ENCODE results near the gene ZCCHC9. TPM values are rescaled to one million over a fixed set of nuclear protein-coding genes. Genes with fewer than 3 reads are reported as not detected.

Gene ZCCHC9
- total RNA-seq, 1 donor from 2014 or later = 13.9 TPM

- DNase-seq (ENCODE audit: low read depth in 2 of 2) = no peak
These were observed 54.2 kb downstream of the ZCCHC9 start for GRCh38 chr5:81355291-81356251.

- no peak for DNase-seq (ENCODE audit: low read depth in 2 of 2)
These were observed 57.7 kb downstream of the ZCCHC9 start for GRCh38 chr5:81359108-81359507.

DNA sequence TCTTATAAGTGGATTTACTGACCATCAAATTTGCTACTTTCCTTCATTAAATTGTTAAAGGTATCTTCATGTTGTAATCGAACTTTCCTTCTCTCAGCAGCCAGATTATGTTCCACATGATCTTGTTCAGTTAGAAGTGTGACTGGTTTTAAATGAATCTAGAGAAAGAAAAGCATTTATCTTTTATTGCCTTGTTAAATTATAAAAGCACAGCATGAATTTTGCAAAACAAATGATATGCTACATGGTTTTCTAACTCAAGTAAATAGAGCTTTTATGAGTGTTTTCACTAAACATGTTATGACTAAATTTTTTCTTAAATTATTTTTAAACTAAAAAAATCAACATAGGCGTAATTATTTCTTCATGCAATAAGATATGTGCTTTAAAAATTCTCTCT, 58.5 kb downstream of the ZCCHC9 start:
- no peak for DNase-seq (ENCODE audit: low read depth in 2 of 2)

- no peak for DNase-seq (ENCODE audit: low read depth in 2 of 2)
These were observed 59.3 kb downstream of the ZCCHC9 start for GRCh38 chr5:81360640-81361039.

GRCh38 chr5:81361600-81361999, 60.2 kb downstream of the ZCCHC9 start:
- no peak for DNase-seq (ENCODE audit: low read depth in 2 of 2)

Other genes starting within 250 kb of the ZCCHC9 start
- gene CKMT2, start 68.3 kb upstream of the ZCCHC9 start, total RNA-seq = 0.20 and 0.22 TPM in 2 replicates
- gene ACOT12, start 92.5 kb downstream of the ZCCHC9 start, total RNA-seq = not detected in 2 replicates

Data from lung microvascular endothelial cell (primary cell).